Astrocyte (in vitro differentiated cells and primary cell): Measurements from ENCODE around the gene ANKRD42.

ENCODE experiments used
- EZH2 ChIP-seq: IDR thresholded peaks from 2 replicates; pipeline ENCODE4 v1.6.1; 2012; ENCODE audit warnings: mild to moderate bottlenecking, low read length, inconsistent platforms; ENCODE audit not compliant: insufficient read depth
- TF ChIP-seq, protein P1 (sequence below): IDR thresholded peaks from 2 replicates; pipeline ENCODE4 v1.5.1; 2011; ENCODE audit warnings: low read depth, mild to moderate bottlenecking, inconsistent platforms, low read length, moderate library complexity; ENCODE audit not compliant: insufficient read depth

DNA sequence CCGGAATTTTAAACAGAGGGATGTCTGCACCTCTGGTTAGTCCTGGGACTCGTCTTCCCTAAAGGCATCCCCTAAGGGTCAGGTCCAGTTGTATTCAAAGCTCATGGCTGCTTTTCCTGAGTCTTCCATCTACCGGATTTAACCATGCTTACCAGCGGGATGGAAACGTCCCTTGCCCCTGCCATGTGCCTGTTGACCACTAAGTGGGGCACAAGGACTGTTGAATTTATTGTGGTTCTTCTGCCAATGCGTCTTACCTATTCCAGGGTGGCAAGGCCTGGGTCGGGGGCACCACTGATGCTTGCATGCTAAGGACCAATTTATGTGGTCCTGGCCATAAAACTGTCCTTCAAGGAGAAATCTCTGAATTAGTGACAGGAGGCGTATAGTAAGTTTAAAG lies 25.6 kb downstream of the ANKRD42 start:
- TF ChIP-seq, protein P1, sequence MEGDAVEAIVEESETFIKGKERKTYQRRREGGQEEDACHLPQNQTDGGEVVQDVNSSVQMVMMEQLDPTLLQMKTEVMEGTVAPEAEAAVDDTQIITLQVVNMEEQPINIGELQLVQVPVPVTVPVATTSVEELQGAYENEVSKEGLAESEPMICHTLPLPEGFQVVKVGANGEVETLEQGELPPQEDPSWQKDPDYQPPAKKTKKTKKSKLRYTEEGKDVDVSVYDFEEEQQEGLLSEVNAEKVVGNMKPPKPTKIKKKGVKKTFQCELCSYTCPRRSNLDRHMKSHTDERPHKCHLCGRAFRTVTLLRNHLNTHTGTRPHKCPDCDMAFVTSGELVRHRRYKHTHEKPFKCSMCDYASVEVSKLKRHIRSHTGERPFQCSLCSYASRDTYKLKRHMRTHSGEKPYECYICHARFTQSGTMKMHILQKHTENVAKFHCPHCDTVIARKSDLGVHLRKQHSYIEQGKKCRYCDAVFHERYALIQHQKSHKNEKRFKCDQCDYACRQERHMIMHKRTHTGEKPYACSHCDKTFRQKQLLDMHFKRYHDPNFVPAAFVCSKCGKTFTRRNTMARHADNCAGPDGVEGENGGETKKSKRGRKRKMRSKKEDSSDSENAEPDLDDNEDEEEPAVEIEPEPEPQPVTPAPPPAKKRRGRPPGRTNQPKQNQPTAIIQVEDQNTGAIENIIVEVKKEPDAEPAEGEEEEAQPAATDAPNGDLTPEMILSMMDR = no peak
- no peak for TF ChIP-seq EZH2
